Spleen (tissue), 11 donors: ENCODE data around the gene MSI2. TPM values are rescaled to one million over a fixed set of nuclear protein-coding genes. Genes with fewer than 3 reads are reported as not detected.

Experiments
- DNase-seq: peaks from one replicate; pipeline ENCODE4 v3.0.0-alpha.2; 2020
- H3K27ac ChIP-seq, 8 donors: fragments of 200-600 bp; sonication (generic) in 7 of 8; 1 replicate in 4 of 8; 2 replicates in 4 of 8; pipeline versions ENCODE4 v1.5.0 to v1.8.0; 2016 to 2021; ENCODE audit warnings: inconsistent platforms in 4 of 8, mild to moderate bottlenecking in 4 of 8, moderate library complexity in 1 of 8
- H3K27me3 ChIP-seq, 7 donors: fragments of 200-600 bp; sonication (generic) in 6 of 7; replicated peaks in 1 of 7; 1 replicate in 4 of 7; 2 replicates in 3 of 7; pipeline versions ENCODE4 v1.5.0 to v1.8.0; 2016 to 2021; ENCODE audit warnings: inconsistent platforms in 3 of 7, mild to moderate bottlenecking in 1 of 7
- H3K36me3 ChIP-seq, 6 donors: fragments of 200-600 bp; sonication (generic) in 5 of 6; 1 replicate in 4 of 6; 2 replicates in 2 of 6; pipeline versions ENCODE4 v1.5.0 to v1.8.0; 2016 to 2021; ENCODE audit warnings: inconsistent platforms in 2 of 6
- H3K4me1 ChIP-seq, 6 donors: fragments of 200-600 bp; sonication (generic) in 5 of 6; 1 replicate in 3 of 6; 2 replicates in 3 of 6; pipeline versions ENCODE4 v1.5.0 to v1.8.0; 2016 to 2021; ENCODE audit warnings: inconsistent platforms in 3 of 6
- H3K4me3 ChIP-seq, 8 donors: fragments of 200-600 bp; sonication (generic) in 7 of 8; 1 replicate in 4 of 8; 2 replicates in 4 of 8; pipeline versions ENCODE4 v1.5.0 to v1.8.0; 2016 to 2021; ENCODE audit warnings: inconsistent platforms in 4 of 8, mild to moderate bottlenecking in 4 of 8, moderate library complexity in 2 of 8
- H3K9me3 ChIP-seq, 8 donors: fragments of 200-600 bp; sonication (generic) in 7 of 8; 1 replicate in 4 of 8; 2 replicates in 4 of 8; pipeline versions ENCODE4 v1.5.0 to v1.8.0; 2016 to 2021; ENCODE audit warnings: inconsistent platforms in 4 of 8
- POLR2A ChIP-seq, 3 donors: fragments of 450-650 bp; IDR thresholded peaks; one replicate each; pipeline ENCODE4 v1.5.1; 2017; ENCODE audit warnings: antibody characterized with exemption in 3 of 3, mild to moderate bottlenecking in 1 of 3
- POLR2AphosphoS5 ChIP-seq, 3 donors: sonication (generic); formaldehyde crosslinking; IDR thresholded peaks; one replicate each; pipeline ENCODE4 v1.5.1; 2017; ENCODE audit warnings: antibody characterized with exemption in 3 of 3
- WGBS, 5 donors: extraction: QIAGEN DNeasy Blood & Tissue Kit in 3 of 5; methylation state at CpG; one replicate each; pipeline versions ENCODE4 v1.1.5 to v1.1.7; 2013 to 2018; 5-methylcytosine and 5-hydroxymethylcytosine counted together
- intact Hi-C: fragments of 100-400 bp; cut with DNase I; formaldehyde crosslinking; loops from one replicate; pipeline ENCODE4 v1.15.0; 2023; ENCODE audit warnings: low total_unique reads
- polyA plus RNA-seq, 3 donors: library from polyadenylated mRNA; stranded (reverse); fragments of 200-250 nt; gene quantifications; one replicate each; pipeline ENCODE4 v1.2.1, GENCODE V29; 2013
- total RNA-seq, 7 donors: library from RNA; depleted of rRNA in 3 of 7; stranded (reverse); fragments of >200 nt in 3 of 7; fragmentation: NEBNext Ultra II Directional in 4 of 7; extraction: Animal tissue kit (Norgen Biotek cat#: 25700) in 4 of 7; gene quantifications; one replicate each; pipeline versions ENCODE4 v1.1.0 to v1.2.1, GENCODE V29; 2016 to 2021
- TF ChIP-seq, protein P1 (sequence below), 11 experiments: fragments of 200-600 bp in 7 of 11; fragments of 450-650 bp in 4 of 11; sonication (generic) in 4 of 11; IDR thresholded peaks in 8 of 11; conservative IDR thresholded peaks in 3 of 11; 1 replicate in 7 of 11; 2 replicates in 4 of 11; pipeline versions ENCODE4 v1.4.0 to v1.8.0; 2016 to 2021; ENCODE audit warnings: antibody characterized with exemption in 11 of 11, inconsistent platforms in 4 of 11, mild to moderate bottlenecking in 1 of 11
- donor health status: healthy with polysubstance abuse.
- donor health status: DM: no; HTN: no; CAD: no; lungs with moderate emphysema.
- donor health status: DM: no; HTN: no; CAD: no.
- donor health status: Bipolar disorder and iron deficiency.
- donor health status: healthy.
- donor health status: DM: no; HTN: no; CAD: no.
- donor health status: DM: yes; HTN: yes; CAD: no.

MSI2 gene
- total and polyA plus RNA-seq, 10 donors = 9.8 to 131 (median 64.7) TPM

DNA sequence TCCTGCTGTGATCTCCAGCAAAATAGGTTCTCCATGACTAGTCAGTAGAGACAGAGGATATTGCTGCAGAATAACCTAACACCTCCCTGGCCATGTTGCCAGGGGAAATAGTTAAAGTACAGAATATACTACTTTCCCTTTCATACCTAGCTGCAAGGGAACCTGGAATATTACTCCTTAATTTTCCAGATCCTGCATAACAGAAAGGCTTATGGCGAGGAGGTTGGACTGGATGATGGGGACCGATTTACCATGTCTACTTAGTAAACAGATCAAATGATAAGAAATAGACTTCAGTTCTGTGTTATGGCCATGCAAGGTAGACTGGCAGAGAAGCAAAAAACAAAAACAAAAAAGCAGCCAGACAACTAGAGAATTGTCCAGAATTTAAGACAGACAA lies 117.4 kb downstream of the MSI2 start:
- Histone ChIP-seq H3K27ac (no peak overlapping the region), H3K27me3 (no peaks in the 10 kb centered on the region), H3K4me3 (no peak overlapping the region), H3K9me3 (peaks cover 0 to 12% (median 8%) of the 10 kb centered on the region in 8 donors), H3K36me3 (peaks cover 0 to 17% (median 0%) of the 10 kb centered on the region in 6 donors), H3K4me1 (peaks cover 0 to 21% (median 9%) of the 10 kb centered on the region in 6 donors)
- intact Hi-C loops = no loop called here
- WGBS, 5 donors = 95 to 100% (median 97%) methylated on average over 2 of the region's 2 CpGs
- TF ChIP-seq POLR2A (IDR thresholded peaks at IDR 0.05) (no peak), POLR2AphosphoS5 (IDR thresholded peaks at IDR 0.05) (no peak)
- TF ChIP-seq, protein P1, sequence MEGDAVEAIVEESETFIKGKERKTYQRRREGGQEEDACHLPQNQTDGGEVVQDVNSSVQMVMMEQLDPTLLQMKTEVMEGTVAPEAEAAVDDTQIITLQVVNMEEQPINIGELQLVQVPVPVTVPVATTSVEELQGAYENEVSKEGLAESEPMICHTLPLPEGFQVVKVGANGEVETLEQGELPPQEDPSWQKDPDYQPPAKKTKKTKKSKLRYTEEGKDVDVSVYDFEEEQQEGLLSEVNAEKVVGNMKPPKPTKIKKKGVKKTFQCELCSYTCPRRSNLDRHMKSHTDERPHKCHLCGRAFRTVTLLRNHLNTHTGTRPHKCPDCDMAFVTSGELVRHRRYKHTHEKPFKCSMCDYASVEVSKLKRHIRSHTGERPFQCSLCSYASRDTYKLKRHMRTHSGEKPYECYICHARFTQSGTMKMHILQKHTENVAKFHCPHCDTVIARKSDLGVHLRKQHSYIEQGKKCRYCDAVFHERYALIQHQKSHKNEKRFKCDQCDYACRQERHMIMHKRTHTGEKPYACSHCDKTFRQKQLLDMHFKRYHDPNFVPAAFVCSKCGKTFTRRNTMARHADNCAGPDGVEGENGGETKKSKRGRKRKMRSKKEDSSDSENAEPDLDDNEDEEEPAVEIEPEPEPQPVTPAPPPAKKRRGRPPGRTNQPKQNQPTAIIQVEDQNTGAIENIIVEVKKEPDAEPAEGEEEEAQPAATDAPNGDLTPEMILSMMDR (IDR thresholded peaks at IDR 0.05 in 8 of 11, conservative IDR thresholded peaks at IDR 0.05 in 3 of 11) = no peak
- no peak for DNase-seq

DNA sequence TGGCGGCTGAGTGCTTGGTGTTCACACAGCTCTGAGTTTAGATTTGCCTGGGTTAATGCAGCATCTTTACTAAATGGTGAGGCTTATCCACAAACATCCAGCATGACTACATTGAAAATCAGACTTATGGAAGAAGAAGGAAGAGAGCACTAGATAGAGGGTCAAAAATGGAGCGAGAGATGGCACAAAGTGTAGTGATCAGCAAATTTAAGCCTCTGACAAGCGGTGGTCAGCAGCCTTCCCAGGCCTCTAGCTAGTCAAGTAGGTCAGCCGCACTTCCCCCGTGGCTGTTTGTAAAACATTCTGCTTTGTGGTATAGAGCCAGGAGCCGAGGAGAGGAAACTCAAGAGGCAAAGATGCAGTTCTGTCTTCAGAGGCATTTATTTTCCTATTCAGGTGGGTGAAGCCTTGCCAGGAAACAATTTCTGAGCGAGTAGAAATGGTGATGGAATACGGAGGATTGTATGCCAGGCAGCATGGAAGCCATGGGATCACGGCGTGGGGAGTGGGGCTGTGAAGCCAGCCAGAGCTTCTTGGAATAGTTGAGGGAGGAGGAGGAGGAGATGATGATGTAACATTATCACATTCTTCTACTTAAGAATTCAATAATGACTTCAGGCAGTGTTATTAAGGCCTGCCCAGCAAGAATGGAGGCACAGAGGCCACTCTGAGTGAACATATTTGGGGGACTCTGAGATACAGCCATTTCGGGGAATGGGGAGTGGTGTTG lies 118.9 kb downstream of the MSI2 start:
- Histone ChIP-seq H3K4me1 (peaks cover 0 to 24% (median 13%) of the 10 kb centered on the region in 6 donors), H3K9me3 (peaks cover 0 to 12% (median 8%) of the 10 kb centered on the region in 8 donors), H3K27ac (no peak overlapping the region), H3K4me3 (no peak overlapping the region), H3K27me3 (no peaks in the 10 kb centered on the region), H3K36me3 (peaks cover 0 to 17% (median 0%) of the 10 kb centered on the region in 6 donors)
- DNase-seq = no peak
- TF ChIP-seq, protein P1 (IDR thresholded peaks at IDR 0.05 in 8 of 11, conservative IDR thresholded peaks at IDR 0.05 in 3 of 11) = no peak
- TF ChIP-seq POLR2A (IDR thresholded peaks at IDR 0.05) (no peak), POLR2AphosphoS5 (IDR thresholded peaks at IDR 0.05) (no peak)
- intact Hi-C loops = no loop called here
- WGBS, 5 donors = 77 to 81% (median 78%) methylated on average over 11 of the region's 11 CpGs

DNA sequence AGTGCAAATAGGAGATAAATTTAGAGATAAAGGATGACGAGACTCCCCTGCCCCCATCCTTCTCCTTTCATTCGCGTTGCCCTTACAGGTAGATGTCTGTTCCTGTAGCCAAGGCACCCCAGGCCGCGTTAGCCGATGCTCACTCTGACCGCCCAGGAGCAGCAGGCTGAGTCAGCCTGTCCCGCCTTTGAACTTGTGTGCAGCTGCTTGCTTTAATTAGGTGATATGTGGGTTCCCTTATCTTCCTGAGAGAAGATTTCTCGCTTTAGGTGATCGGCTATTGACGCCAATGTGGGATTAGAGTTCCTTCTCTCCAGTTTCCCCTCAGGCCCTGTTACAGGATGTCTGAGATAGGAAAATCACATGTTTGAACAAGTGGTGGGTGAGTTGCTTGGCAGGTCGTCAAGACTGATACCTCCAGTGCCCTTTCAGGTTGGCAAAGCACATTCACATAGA lies 119.5 kb downstream of the MSI2 start:
- Histone ChIP-seq H3K27ac (no peak overlapping the region), H3K9me3 (peaks cover 0 to 12% (median 8%) of the 10 kb centered on the region in 8 donors), H3K27me3 (no peaks in the 10 kb centered on the region), H3K4me3 (no peak overlapping the region), H3K36me3 (peaks cover 0 to 17% (median 0%) of the 10 kb centered on the region in 6 donors), H3K4me1 (peaks cover 0 to 28% (median 13%) of the 10 kb centered on the region in 6 donors)
- TF ChIP-seq POLR2A (IDR thresholded peaks at IDR 0.05) (no peak), POLR2AphosphoS5 (IDR thresholded peaks at IDR 0.05) (no peak)
- TF ChIP-seq, protein P1 (IDR thresholded peaks at IDR 0.05 in 8 of 11, conservative IDR thresholded peaks at IDR 0.05 in 3 of 11) = no peak
- DNase-seq = no peak
- intact Hi-C loops = no loop called here
- WGBS, 5 donors = 79 to 92% (median 82%) methylated on average over 10 to 12 of the region's 12 CpGs

DNA sequence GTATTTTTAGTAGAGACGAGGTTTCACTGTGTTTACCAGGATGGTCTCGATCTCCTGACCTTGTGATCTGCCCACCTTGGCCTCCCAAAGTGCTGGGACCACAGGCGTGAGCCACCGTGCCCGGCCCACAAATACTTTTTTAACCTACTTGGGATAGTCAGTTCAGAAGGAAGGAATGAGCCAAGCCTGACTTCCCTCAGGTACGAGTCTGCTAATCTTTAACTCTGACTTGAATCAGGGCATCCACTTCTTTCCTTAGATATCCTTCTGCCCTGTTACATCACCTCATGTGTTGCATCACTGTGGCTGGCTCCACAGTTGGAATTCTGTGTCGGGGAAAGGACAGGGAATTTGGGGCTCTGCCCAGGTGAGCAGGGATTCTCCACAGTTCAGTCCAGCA lies 120.8 kb downstream of the MSI2 start:
- H3K4me3 ChIP-seq = no peak overlapping the region
- peaks cover 0 to 17% (median 0%) of the 10 kb centered on the region in 6 donors for H3K36me3 ChIP-seq
- DNase-seq = no peak
- H3K27ac ChIP-seq = no peak overlapping the region
- TF ChIP-seq POLR2A (IDR thresholded peaks at IDR 0.05) = no peak
- no peak for TF ChIP-seq POLR2AphosphoS5 (IDR thresholded peaks at IDR 0.05)
- TF ChIP-seq, protein P1 (IDR thresholded peaks at IDR 0.05 in 8 of 11, conservative IDR thresholded peaks at IDR 0.05 in 3 of 11) = no peak
- WGBS, 5 donors = 92 to 99% (median 97%) methylated on average over 7 of the region's 7 CpGs
- intact Hi-C loops = no loop called here
- H3K4me1 ChIP-seq = peaks cover 0 to 28% (median 13%) of the 10 kb centered on the region in 6 donors
- no peaks in the 10 kb centered on the region for H3K27me3 ChIP-seq
- H3K9me3 ChIP-seq = peaks cover 0 to 12% (median 8%) of the 10 kb centered on the region in 8 donors
